ENCODE results near the gene SENP6.
"Not testable (repeated sequence)": the region's sequence is repeated elsewhere in the genome, so short reads cannot be mapped to it uniquely, and the experiment has no call there.

The SENP6 gene

GRCh38 chr6:75608304-75608703 is 6.6 kb downstream of the SENP6 start:
- DNase-seq (ENCODE audit: low read depth in 1 of 2, low spot score in 1 of 2) = no peak

GRCh38 chr6:75608956-75609533 is 7.4 kb downstream of the SENP6 start:
- DNase-seq (ENCODE audit: low read depth in 1 of 2, low spot score in 1 of 2) = no peak

- no peak for DNase-seq (ENCODE audit: low read depth in 1 of 2, low spot score in 1 of 2)
Measured at GRCh38 chr6:75609639-75610590, 8.2 kb downstream of the SENP6 start.

GRCh38 chr6:75611011-75611701 is 9.5 kb downstream of the SENP6 start:
- DNase-seq (ENCODE audit: low read depth in 1 of 2, low spot score in 1 of 2) = no peak

- no peak for DNase-seq (ENCODE audit: low read depth in 1 of 2, low spot score in 1 of 2)
Measured at GRCh38 chr6:75611702-75612375, 10.2 kb downstream of the SENP6 start.

- no peak for DNase-seq (ENCODE audit: low read depth in 1 of 2, low spot score in 1 of 2)
Measured at GRCh38 chr6:75612434-75612833, 10.8 kb downstream of the SENP6 start.

- DNase-seq (ENCODE audit: low read depth in 1 of 2, low spot score in 1 of 2) = no peak
Measured at GRCh38 chr6:75613056-75613501, 11.4 kb downstream of the SENP6 start.

- DNase-seq (ENCODE audit: low read depth in 1 of 2, low spot score in 1 of 2) = no peak
Measured at GRCh38 chr6:75618437-75618836, 16.8 kb downstream of the SENP6 start.

GRCh38 chr6:75619230-75619899 is 17.7 kb downstream of the SENP6 start:
- DNase-seq (ENCODE audit: low read depth in 1 of 2, low spot score in 1 of 2) = no peak

- DNase-seq (ENCODE audit: low read depth in 1 of 2, low spot score in 1 of 2) = no peak
Measured at GRCh38 chr6:75620381-75621304, 19.0 kb downstream of the SENP6 start.

GRCh38 chr6:75621846-75622245 is 20.2 kb downstream of the SENP6 start:
- no peak for DNase-seq (ENCODE audit: low read depth in 1 of 2, low spot score in 1 of 2)

GRCh38 chr6:75623491-75623890 is 21.8 kb downstream of the SENP6 start:
- DNase-seq (ENCODE audit: low read depth in 1 of 2, low spot score in 1 of 2) = no peak

GRCh38 chr6:75624335-75624734 is 22.7 kb downstream of the SENP6 start:
- no peak for DNase-seq (ENCODE audit: low read depth in 1 of 2, low spot score in 1 of 2)

- no peak for DNase-seq (ENCODE audit: low read depth in 1 of 2, low spot score in 1 of 2)
Measured at GRCh38 chr6:75624988-75625387, 23.3 kb downstream of the SENP6 start.

GRCh38 chr6:75626561-75626960 is 24.9 kb downstream of the SENP6 start:
- no peak for DNase-seq (ENCODE audit: low read depth in 1 of 2, low spot score in 1 of 2)

GRCh38 chr6:75627708-75628107 is 26.0 kb downstream of the SENP6 start:
- not testable (repeated sequence) for DNase-seq (ENCODE audit: low read depth in 1 of 2, low spot score in 1 of 2)

GRCh38 chr6:75631859-75632635 is 30.4 kb downstream of the SENP6 start:
- no peak for DNase-seq (ENCODE audit: low read depth in 1 of 2, low spot score in 1 of 2)

GRCh38 chr6:75633045-75633444 is 31.4 kb downstream of the SENP6 start:
- no peak for DNase-seq (ENCODE audit: low read depth in 1 of 2, low spot score in 1 of 2)

- no peak for DNase-seq (ENCODE audit: low read depth in 1 of 2, low spot score in 1 of 2)
Measured at GRCh38 chr6:75642311-75642710, 40.6 kb downstream of the SENP6 start.
